NB4 (cell line): ENCODE data around the gene SPEM2.

Source experiments
- DNase-seq: peaks from one replicate; pipeline ENCODE4 v3.0.0; 2010; ENCODE audit warnings: low read depth
- H3K4me3 ChIP-seq: one replicate; pipeline ENCODE4 v1.5.1; 2011; ENCODE audit warnings: mild to moderate bottlenecking, low read depth, low read length, moderate library complexity
- MYC ChIP-seq: IDR thresholded peaks from 2 replicates; pipeline ENCODE4 v1.6.1; 2011; ENCODE audit warnings: low read depth, low read length
- POLR2A ChIP-seq: IDR thresholded peaks from 2 replicates; pipeline ENCODE4 v1.6.1; 2011; ENCODE audit warnings: mild to moderate bottlenecking; ENCODE audit not compliant: insufficient read length; ENCODE audit errors: extremely low read depth
- TF ChIP-seq, protein P1 (sequence below): IDR thresholded peaks from 2 replicates; pipeline ENCODE4 v1.6.1; 2011; ENCODE audit warnings: low read depth, low read length
- TF ChIP-seq, protein P2 (sequence below): IDR thresholded peaks from one replicate; pipeline ENCODE4 v1.5.1; 2012; ENCODE audit warnings: low read depth, low read length

Gene SPEM2

DNA sequence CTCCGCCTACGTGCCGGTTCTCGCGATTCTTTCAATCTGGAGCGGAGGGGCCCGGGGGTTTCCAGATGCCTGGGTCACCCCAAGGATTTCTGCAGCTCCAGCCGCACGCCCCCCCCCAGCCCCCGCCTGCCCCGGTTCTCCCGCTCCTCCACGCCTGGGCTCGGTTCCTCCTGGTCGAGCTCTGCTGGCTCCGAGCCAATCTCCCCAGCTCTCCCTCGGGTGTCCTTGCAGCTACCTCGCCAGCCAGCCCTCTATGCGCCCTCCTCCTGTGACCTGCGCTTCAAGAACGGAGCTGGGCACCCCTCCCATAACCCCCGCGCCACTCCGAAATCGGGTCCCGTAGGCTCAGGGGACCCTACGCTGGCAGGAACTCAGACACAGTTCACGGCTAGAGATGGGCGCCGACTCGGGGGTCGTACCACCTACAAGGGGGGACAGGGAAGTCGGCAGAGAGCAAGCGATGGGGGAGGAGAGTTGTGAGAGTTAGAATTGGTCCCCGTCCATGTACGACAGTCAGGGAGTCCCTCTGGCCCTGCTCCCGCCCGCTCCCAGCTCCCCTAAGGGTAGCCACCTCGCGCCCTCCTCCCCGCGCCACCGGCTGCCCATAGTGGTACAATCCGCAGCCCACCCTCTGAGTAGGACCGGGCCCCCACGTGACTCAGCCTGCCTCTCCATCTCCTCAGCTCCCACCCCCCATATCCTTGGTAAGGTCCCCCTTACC is 14.9 kb downstream of the SPEM2 start:
- H3K4me3 ChIP-seq = no peak overlapping the region
- peak; percentile 38 for DNase-seq
- TF ChIP-seq, protein P1, sequence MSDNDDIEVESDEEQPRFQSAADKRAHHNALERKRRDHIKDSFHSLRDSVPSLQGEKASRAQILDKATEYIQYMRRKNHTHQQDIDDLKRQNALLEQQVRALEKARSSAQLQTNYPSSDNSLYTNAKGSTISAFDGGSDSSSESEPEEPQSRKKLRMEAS = no peak
- no peak for TF ChIP-seq MYC
- TF ChIP-seq, protein P2, sequence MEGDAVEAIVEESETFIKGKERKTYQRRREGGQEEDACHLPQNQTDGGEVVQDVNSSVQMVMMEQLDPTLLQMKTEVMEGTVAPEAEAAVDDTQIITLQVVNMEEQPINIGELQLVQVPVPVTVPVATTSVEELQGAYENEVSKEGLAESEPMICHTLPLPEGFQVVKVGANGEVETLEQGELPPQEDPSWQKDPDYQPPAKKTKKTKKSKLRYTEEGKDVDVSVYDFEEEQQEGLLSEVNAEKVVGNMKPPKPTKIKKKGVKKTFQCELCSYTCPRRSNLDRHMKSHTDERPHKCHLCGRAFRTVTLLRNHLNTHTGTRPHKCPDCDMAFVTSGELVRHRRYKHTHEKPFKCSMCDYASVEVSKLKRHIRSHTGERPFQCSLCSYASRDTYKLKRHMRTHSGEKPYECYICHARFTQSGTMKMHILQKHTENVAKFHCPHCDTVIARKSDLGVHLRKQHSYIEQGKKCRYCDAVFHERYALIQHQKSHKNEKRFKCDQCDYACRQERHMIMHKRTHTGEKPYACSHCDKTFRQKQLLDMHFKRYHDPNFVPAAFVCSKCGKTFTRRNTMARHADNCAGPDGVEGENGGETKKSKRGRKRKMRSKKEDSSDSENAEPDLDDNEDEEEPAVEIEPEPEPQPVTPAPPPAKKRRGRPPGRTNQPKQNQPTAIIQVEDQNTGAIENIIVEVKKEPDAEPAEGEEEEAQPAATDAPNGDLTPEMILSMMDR = no peak
- no peak for TF ChIP-seq POLR2A

GRCh38 chr17:7440834-7441195 is 15.4 kb downstream of the SPEM2 start:
- TF ChIP-seq MYC (no peak), POLR2A (no peak)
- TF ChIP-seq, protein P1 = no peak
- TF ChIP-seq, protein P2 = no peak
- DNase-seq = no peak
- H3K4me3 ChIP-seq = no peak overlapping the region

- TF ChIP-seq, protein P2 = no peak
- TF ChIP-seq MYC = no peak
- no peak for TF ChIP-seq POLR2A
- TF ChIP-seq, protein P1 = no peak
- DNase-seq = no peak
- H3K4me3 ChIP-seq = no peak overlapping the region
Measured at GRCh38 chr17:7441266-7441665, 15.8 kb downstream of the SPEM2 start.

DNA sequence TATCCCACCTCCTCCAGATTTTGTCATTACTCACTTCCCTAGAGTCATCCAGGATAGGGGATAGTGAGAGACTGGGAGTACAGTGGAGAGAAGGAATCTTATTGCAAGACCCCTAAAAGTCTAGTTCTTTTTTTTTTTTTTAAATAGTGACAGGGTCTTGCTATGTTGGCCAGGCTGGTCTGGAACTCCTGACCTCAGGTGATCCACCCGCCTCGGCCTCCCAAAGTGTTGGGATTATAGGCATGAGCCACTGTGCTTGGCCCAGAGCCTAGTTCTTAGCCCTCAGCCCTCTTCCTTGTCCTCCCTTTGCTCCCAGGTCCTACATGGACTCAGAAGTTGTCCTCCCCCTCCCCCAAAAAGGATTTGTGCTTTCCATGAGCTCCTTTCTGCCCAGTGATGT is 16.7 kb downstream of the SPEM2 start:
- TF ChIP-seq, protein P2 = no peak
- TF ChIP-seq MYC = no peak
- TF ChIP-seq, protein P1 = no peak
- DNase-seq = no peak

DNA sequence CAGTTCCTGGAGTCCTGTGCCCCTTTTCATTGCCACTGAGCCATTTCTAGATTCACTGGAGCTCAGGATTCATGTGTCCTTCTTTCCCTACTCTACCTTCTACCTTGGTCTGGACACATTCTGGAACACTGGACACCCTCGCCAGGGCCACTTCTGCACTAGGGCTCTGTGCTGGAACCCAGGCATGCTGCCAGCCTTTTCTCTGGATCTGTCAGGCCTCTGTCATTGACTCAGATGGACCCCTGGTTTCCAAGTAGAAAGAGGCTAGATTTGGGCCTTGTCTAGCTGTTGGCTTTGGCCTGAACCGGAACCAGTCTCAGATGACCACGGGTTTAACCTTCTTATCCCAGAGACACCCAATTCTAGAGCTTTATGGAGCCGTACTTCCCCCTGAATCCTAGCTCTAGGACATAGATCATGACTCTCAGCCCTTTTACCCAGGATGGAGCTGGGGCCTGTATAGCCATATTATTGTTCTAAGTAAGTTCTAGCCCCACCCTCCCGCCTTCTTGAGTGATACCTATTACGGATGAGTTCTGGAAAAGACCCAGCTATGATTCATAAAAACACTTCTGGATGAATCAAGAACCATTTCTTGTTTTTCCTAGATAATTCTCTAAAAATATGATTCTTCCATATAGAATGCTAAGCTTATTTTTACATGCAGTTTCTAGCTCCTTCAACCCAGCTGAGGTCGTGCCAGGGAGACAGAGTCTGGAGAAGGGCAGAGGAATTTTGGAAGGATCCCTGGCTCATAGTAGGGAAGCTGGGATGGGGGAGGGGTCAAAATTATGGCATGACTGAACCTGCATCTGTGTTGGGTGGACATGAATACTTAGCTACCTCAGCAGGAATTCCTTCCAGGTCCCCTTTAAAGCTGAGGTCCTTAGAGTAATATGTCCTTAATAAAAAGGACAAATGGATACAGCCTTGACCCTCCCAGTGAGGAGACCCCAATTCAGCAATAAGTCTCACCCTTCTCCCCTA is 18.4 kb downstream of the SPEM2 start:
- H3K4me3 ChIP-seq = no peak overlapping the region
- TF ChIP-seq POLR2A (no peak), MYC (no peak)
- TF ChIP-seq, protein P1 = no peak
- TF ChIP-seq, protein P2 = no peak
- DNase-seq = no peak

More for the DNA sequence above, 16.7 kb downstream of the SPEM2 start:
- no peak overlapping the region for H3K4me3 ChIP-seq
